IMR-90 (cell line): Measurements from ENCODE around the gene TPP1.

Source experiments
- BHLHE40 ChIP-seq: fragments of 150-350 bp; IDR thresholded peaks from 2 replicates; pipeline ENCODE4 v1.6.1; 2016; ENCODE audit warnings: mild to moderate bottlenecking, low read depth, low read length
- CEBPB ChIP-seq: IDR thresholded peaks from 2 replicates; pipeline ENCODE4 v1.6.1; 2012; ENCODE audit warnings: low read depth, low read length, improper control_type of control experiment
- CHD1 ChIP-seq: IDR thresholded peaks from 2 replicates; pipeline ENCODE4 v1.6.1; 2012; ENCODE audit warnings: low read depth, low read length, improper control_type of control experiment
- CTCF ChIP-seq: conservative IDR thresholded peaks from 2 replicates; pipeline ENCODE4 v1.5.1; 2012; ENCODE audit warnings: mild to moderate bottlenecking, low read depth, low read length, improper control_type of control experiment
- FOS ChIP-seq: fragments of 150-350 bp; IDR thresholded peaks from 2 replicates; pipeline ENCODE4 v1.6.1; 2016; ENCODE audit warnings: low read depth, low read length
- MXI1 ChIP-seq: IDR thresholded peaks from 2 replicates; pipeline ENCODE4 v1.6.1; 2012; ENCODE audit warnings: low read depth, mild to moderate bottlenecking, low read length, moderate library complexity, borderline replicate concordance
- NFE2L2 ChIP-seq: fragments of 150-350 bp; IDR thresholded peaks from 2 replicates; pipeline ENCODE4 v1.6.1; 2016; ENCODE audit warnings: low read depth, mild to moderate bottlenecking, low read length
- POLR2A ChIP-seq: IDR thresholded peaks from 2 replicates; pipeline ENCODE4 v1.6.1; 2012; ENCODE audit warnings: mild to moderate bottlenecking, low read depth, low read length
- RAD21 ChIP-seq: IDR thresholded peaks from 2 replicates; pipeline ENCODE4 v1.6.1; 2012; ENCODE audit warnings: low read length, improper control_type of control experiment
- RCOR1 ChIP-seq: IDR thresholded peaks from 2 replicates; pipeline ENCODE4 v1.6.1; 2012; ENCODE audit warnings: mild to moderate bottlenecking, low read length, improper control_type of control experiment; ENCODE audit not compliant: insufficient replicate concordance
- RFX5 ChIP-seq: IDR thresholded peaks from 2 replicates; pipeline ENCODE4 v1.8.0; 2012; ENCODE audit warnings: low read depth, mild to moderate bottlenecking, low read length, moderate library complexity
- SMC3 ChIP-seq: fragments of 150-350 bp; IDR thresholded peaks from 2 replicates; pipeline ENCODE4 v1.6.1; 2016; ENCODE audit warnings: low read depth, mild to moderate bottlenecking, antibody characterized with exemption, low read length, moderate library complexity
- USF2 ChIP-seq: fragments of 150-350 bp; IDR thresholded peaks from 2 replicates; pipeline ENCODE4 v1.6.1; 2017; ENCODE audit warnings: mild to moderate bottlenecking, antibody characterized with exemption, low read length, low read depth

GRCh38 chr11:6642957-6643356, 23.7 kb upstream of the TPP1 start:
- TF ChIP-seq CTCF (no peak), POLR2A (no peak), MXI1 (no peak), RCOR1 (no peak), BHLHE40 (no peak), RAD21 (no peak), CEBPB (no peak), USF2 (no peak), CHD1 (no peak), NFE2L2 (no peak), FOS (no peak), RFX5 (no peak), SMC3 (no peak)
